Mammary epithelial cell (primary cell): ENCODE results near the gene TMEM233.

ENCODE experiments used
- EZH2 ChIP-seq: IDR thresholded peaks from 2 replicates; pipeline ENCODE4 v1.6.1; 2012; ENCODE audit warnings: low read length, inconsistent platforms, borderline replicate concordance
- TF ChIP-seq, protein P1 (sequence below), 2 donors: IDR thresholded peaks in 1 of 2; conservative IDR thresholded peaks in 1 of 2; 2 replicates each; pipeline ENCODE4 v1.5.1; 2011 to 2012; ENCODE audit warnings: inconsistent platforms in 2 of 2, low read length in 2 of 2, mild to moderate bottlenecking in 2 of 2, control low read depth in 1 of 2, low read depth in 1 of 2; ENCODE audit not compliant: insufficient read depth in 1 of 2; ENCODE audit errors: extremely low read depth in 1 of 2

DNA sequence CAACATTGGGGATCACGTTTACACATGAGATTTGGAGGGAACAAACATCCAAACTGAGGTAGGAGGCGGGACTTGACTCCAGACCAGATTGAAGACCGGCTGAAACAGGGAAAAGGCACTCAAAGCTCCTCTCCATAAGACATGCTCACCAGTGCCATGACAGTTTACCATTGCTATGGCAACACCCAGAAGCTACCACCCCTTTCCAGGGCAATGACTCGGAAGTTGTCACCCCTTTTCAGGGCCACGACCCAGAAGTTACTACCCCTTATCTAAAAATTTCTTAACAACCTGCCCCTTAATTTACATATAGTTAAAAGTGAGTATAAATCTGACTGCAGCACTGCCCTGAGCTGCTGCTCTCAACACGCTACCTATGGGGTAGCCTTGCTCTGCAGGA lies 34.1 kb downstream of the TMEM233 start:
- TF ChIP-seq, protein P1, sequence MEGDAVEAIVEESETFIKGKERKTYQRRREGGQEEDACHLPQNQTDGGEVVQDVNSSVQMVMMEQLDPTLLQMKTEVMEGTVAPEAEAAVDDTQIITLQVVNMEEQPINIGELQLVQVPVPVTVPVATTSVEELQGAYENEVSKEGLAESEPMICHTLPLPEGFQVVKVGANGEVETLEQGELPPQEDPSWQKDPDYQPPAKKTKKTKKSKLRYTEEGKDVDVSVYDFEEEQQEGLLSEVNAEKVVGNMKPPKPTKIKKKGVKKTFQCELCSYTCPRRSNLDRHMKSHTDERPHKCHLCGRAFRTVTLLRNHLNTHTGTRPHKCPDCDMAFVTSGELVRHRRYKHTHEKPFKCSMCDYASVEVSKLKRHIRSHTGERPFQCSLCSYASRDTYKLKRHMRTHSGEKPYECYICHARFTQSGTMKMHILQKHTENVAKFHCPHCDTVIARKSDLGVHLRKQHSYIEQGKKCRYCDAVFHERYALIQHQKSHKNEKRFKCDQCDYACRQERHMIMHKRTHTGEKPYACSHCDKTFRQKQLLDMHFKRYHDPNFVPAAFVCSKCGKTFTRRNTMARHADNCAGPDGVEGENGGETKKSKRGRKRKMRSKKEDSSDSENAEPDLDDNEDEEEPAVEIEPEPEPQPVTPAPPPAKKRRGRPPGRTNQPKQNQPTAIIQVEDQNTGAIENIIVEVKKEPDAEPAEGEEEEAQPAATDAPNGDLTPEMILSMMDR (conservative IDR thresholded peaks at IDR 0.05 in 1 of 2, IDR thresholded peaks at IDR 0.05 in 1 of 2; ENCODE audit: extremely low read depth in 1 of 2, insufficient read depth in 1 of 2, low read depth in 1 of 2, low read length in 2 of 2), result no peak
- no peak for TF ChIP-seq EZH2
